HepG2 (cell line): ENCODE results near the gene ASL. TPM values are rescaled to one million over a fixed set of nuclear protein-coding genes. Genes with fewer than 3 reads are reported as not detected.

Source experiments
- HOXA5 ChIP-seq: sonication (generic); formaldehyde crosslinking; IDR thresholded peaks from 2 replicates; pipeline ENCODE4 v1.4.0; 2020; ENCODE audit warnings: missing genetic modification reagents
- MAZ ChIP-seq, 2 experiments: sonication (generic) in 1 of 2; formaldehyde crosslinking in 1 of 2; IDR thresholded peaks; 2 replicates each; pipeline versions ENCODE4 v1.5.0 to v1.6.1; 2012 to 2020; ENCODE audit warnings: low read depth in 2 of 2, mild to moderate bottlenecking in 2 of 2, borderline replicate concordance in 1 of 2, improper control_type of control experiment in 1 of 2, low read length in 1 of 2, missing genetic modification reagents in 1 of 2, moderate library complexity in 1 of 2
- MBD4 ChIP-seq: IDR thresholded peaks from 2 replicates; pipeline ENCODE4 v1.6.1; 2012; ENCODE audit warnings: low read length, inconsistent platforms, borderline replicate concordance
- PAX8 ChIP-seq: sonication (generic); formaldehyde crosslinking; IDR thresholded peaks from 2 replicates; pipeline ENCODE4 v1.8.0; 2022; ENCODE audit warnings: mild to moderate bottlenecking, missing genetic modification reagents, borderline replicate concordance
- SMARCC2 ChIP-seq: fragments of 450-650 bp; IDR thresholded peaks from 2 replicates; pipeline ENCODE4 v1.6.1; 2017; ENCODE audit warnings: antibody characterized with exemption, mild to moderate bottlenecking
- TCF12 ChIP-seq, 2 experiments: fragments of 450-650 bp in 1 of 2; sonication (generic) in 1 of 2; formaldehyde crosslinking in 1 of 2; IDR thresholded peaks; 2 replicates each; pipeline versions ENCODE4 v1.6.1 to v1.8.0; 2017 to 2022; ENCODE audit warnings: antibody characterized with exemption in 1 of 2, mild to moderate bottlenecking in 1 of 2, missing genetic modification reagents in 1 of 2, moderate library complexity in 1 of 2
- ZMAT3 ChIP-seq: sonication (generic); formaldehyde crosslinking; conservative IDR thresholded peaks from 2 replicates; pipeline ENCODE4 v1.7.0; 2021; ENCODE audit warnings: missing genetic modification reagents
- ZNF224 ChIP-seq: sonication (generic); formaldehyde crosslinking; IDR thresholded peaks from 2 replicates; pipeline ENCODE4 v1.5.0; 2020; ENCODE audit warnings: mild to moderate bottlenecking, missing genetic modification reagents
- ZNF431 ChIP-seq: sonication (generic); formaldehyde crosslinking; IDR thresholded peaks from 2 replicates; pipeline ENCODE4 v1.9.0; 2022; ENCODE audit warnings: missing genetic modification reagents, low read depth, mild to moderate bottlenecking, borderline replicate concordance
- ZNF775 ChIP-seq: sonication (generic); formaldehyde crosslinking; IDR thresholded peaks from 2 replicates; pipeline ENCODE4 v1.4.0; 2020; ENCODE audit warnings: missing genetic modification reagents, mild to moderate bottlenecking, moderate library complexity, borderline replicate concordance
- ZNF777 ChIP-seq: sonication (generic); formaldehyde crosslinking; IDR thresholded peaks from 2 replicates; pipeline ENCODE4 v1.4.0; 2020; ENCODE audit warnings: missing genetic modification reagents
- ZNF780A ChIP-seq: sonication (generic); formaldehyde crosslinking; IDR thresholded peaks from 2 replicates; pipeline ENCODE4 v1.8.0; 2022; ENCODE audit warnings: mild to moderate bottlenecking, missing genetic modification reagents, moderate library complexity
- ZNF850 ChIP-seq: sonication (generic); formaldehyde crosslinking; conservative IDR thresholded peaks from 2 replicates; pipeline ENCODE4 v1.9.0; 2021; ENCODE audit warnings: mild to moderate bottlenecking, missing genetic modification reagents
- polyA plus RNA-seq, 8 experiments: library from polyadenylated mRNA; depleted of rRNA in 3 of 8; stranded (reverse) in 7 of 8; unstranded in 1 of 8; fragments of >200 nt; fragmentation: Illumina TruSeq in 4 of 8; extraction: Trizol in 4 of 8; gene quantifications; 2 replicates each; pipeline versions ENCODE4 v1.2.1 to v1.2.3, GENCODE V29; 2011 to 2016; ENCODE audit warnings: low read depth in 4 of 8, missing spikeins in 1 of 8, mixed read lengths in 1 of 8; ENCODE audit not compliant: insufficient read depth in 1 of 8
- total RNA-seq, 5 experiments: library from RNA; depleted of rRNA; stranded (reverse); fragments of >200 nt; fragmentation: Illumina TruSeq; extraction: Trizol; gene quantifications; 2 replicates each; pipeline ENCODE4 v1.2.3, GENCODE V29; 2016; ENCODE audit warnings: low read depth in 1 of 5
- TF ChIP-seq, protein P1 (sequence below): sonication (generic); formaldehyde crosslinking; IDR thresholded peaks from 2 replicates; pipeline ENCODE4 v1.4.0; 2020; ENCODE audit warnings: missing genetic modification reagents
- TF ChIP-seq, protein P2 (sequence below): sonication (generic); formaldehyde crosslinking; IDR thresholded peaks from 2 replicates; pipeline ENCODE4 v1.5.1; 2020; ENCODE audit warnings: mild to moderate bottlenecking, moderate library complexity, missing genetic modification reagents

The ASL gene
- total and polyA plus RNA-seq, 2 of the 13 experiments (the other 11 are each of a cell fraction or from before 2014, with no cell fraction given): 71.4 to 96.5 TPM

DNA sequence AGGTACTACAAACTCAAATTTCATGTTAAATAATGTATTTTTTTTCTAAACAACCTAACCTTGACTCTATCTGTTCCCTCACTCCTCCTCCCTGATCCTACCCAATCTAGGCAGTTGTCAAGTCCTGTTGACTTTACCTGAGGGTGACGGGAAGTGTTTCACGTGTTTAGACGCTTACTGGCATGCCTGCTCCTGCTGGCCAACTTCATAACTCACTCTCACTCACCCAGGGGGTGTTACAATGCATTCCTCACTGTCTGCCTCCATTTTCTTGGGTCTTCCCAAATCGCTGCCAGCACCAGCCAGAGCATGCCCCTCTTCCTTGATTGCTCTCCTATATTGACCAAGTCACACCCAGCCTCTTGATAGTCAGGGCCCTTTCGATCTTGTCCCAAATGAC, 67.4 kb downstream of the ASL start (continued):
- TF ChIP-seq, protein P1, sequence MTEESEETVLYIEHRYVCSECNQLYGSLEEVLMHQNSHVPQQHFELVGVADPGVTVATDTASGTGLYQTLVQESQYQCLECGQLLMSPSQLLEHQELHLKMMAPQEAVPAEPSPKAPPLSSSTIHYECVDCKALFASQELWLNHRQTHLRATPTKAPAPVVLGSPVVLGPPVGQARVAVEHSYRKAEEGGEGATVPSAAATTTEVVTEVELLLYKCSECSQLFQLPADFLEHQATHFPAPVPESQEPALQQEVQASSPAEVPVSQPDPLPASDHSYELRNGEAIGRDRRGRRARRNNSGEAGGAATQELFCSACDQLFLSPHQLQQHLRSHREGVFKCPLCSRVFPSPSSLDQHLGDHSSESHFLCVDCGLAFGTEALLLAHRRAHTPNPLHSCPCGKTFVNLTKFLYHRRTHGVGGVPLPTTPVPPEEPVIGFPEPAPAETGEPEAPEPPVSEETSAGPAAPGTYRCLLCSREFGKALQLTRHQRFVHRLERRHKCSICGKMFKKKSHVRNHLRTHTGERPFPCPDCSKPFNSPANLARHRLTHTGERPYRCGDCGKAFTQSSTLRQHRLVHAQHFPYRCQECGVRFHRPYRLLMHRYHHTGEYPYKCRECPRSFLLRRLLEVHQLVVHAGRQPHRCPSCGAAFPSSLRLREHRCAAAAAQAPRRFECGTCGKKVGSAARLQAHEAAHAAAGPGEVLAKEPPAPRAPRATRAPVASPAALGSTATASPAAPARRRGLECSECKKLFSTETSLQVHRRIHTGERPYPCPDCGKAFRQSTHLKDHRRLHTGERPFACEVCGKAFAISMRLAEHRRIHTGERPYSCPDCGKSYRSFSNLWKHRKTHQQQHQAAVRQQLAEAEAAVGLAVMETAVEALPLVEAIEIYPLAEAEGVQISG (CRISPR knock-in tag): peak; percentile 44; the same call in 1 of the 2 replicates
- TF ChIP-seq MAZ (IDR thresholded peaks at IDR 0.05; ENCODE audit: borderline replicate concordance, low read depth, low read length) (no peak), MAZ (CRISPR knock-in tag; IDR thresholded peaks at IDR 0.05; ENCODE audit: low read depth) (peak; percentile 33; the same call in 1 of the 2 replicates), ZNF775 (CRISPR knock-in tag) (no peak), ZMAT3 (CRISPR knock-in tag) (peak; percentile 84; the same call in 1 of the 2 replicates), MBD4 (no peak), HOXA5 (CRISPR knock-in tag) (0 out of 2 replicates have a peak, but pooled peaks have one; percentile 33), ZNF224 (CRISPR knock-in tag) (no peak), ZNF431 (CRISPR knock-in tag) (no peak), TCF12 (IDR thresholded peaks at IDR 0.05) (no peak), TCF12 (CRISPR knock-in tag; IDR thresholded peaks at IDR 0.05) (no peak), SMARCC2 (no peak), PAX8 (CRISPR knock-in tag) (no peak), ZNF777 (CRISPR knock-in tag) (no peak), ZNF850 (CRISPR knock-in tag) (no peak), ZNF780A (no peak)
- TF ChIP-seq, protein P2, sequence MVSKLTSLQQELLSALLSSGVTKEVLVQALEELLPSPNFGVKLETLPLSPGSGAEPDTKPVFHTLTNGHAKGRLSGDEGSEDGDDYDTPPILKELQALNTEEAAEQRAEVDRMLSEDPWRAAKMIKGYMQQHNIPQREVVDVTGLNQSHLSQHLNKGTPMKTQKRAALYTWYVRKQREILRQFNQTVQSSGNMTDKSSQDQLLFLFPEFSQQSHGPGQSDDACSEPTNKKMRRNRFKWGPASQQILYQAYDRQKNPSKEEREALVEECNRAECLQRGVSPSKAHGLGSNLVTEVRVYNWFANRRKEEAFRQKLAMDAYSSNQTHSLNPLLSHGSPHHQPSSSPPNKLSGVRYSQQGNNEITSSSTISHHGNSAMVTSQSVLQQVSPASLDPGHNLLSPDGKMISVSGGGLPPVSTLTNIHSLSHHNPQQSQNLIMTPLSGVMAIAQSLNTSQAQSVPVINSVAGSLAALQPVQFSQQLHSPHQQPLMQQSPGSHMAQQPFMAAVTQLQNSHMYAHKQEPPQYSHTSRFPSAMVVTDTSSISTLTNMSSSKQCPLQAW (CRISPR knock-in tag): peak; percentile 67; the same call in 1 of the 2 replicates
